ENCODE data around the gene SLC1A4.

SLC1A4 gene

DNA sequence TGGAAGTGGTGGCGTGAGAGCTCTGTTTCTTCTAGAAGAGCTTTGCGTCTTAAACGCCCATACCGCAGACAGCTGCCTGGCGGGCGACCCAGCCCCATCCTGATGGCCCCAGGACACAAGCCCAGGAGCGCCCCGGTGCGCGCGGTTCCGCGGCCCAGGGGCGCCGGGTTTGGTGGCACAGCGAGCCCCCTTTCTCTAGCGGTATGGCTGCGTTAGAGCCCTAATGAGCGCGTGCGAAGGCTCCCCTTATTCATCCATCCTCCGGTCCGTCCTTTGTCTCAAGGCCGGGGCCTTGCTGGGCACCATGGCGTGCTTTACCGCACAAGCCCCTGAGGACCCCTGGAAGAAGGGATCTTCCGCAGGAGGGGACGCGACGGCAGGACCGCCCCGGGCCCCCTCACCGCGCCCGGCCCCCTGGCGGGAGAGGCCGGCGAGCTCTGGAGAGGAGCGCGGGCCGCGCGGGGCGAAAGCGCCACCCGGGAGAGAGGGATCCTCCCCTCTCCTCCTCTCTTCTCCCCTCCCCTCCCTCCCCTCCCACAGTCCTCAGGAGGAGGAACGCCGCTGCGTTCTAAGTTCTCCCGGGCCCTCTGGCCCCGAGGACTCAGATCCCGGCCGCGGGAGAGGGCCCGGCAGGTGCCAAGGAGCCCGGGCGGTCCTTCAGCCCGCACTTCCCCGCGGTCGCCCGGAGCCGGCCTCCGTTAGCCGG is 626 bp upstream of the SLC1A4 start (continued):
- TF ChIP-seq, protein P1, sequence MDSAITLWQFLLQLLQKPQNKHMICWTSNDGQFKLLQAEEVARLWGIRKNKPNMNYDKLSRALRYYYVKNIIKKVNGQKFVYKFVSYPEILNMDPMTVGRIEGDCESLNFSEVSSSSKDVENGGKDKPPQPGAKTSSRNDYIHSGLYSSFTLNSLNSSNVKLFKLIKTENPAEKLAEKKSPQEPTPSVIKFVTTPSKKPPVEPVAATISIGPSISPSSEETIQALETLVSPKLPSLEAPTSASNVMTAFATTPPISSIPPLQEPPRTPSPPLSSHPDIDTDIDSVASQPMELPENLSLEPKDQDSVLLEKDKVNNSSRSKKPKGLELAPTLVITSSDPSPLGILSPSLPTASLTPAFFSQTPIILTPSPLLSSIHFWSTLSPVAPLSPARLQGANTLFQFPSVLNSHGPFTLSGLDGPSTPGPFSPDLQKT (IDR thresholded peaks at IDR 0.05; ENCODE audit: borderline replicate concordance, low read depth, low read length), result no peak
- TF ChIP-seq ZNF202 (tag by site-specific recombination; IDR thresholded peaks at IDR 0.05; ENCODE audit: borderline replicate concordance), result no peak
- no peak for TF ChIP-seq ZNF544 (tag by site-specific recombination; IDR thresholded peaks at IDR 0.05)
- TF ChIP-seq ZNF23 (tag by site-specific recombination; IDR thresholded peaks at IDR 0.05; ENCODE audit: borderline replicate concordance), result no peak
- TF ChIP-seq ZFHX2 (tag by site-specific recombination; conservative IDR thresholded peaks at IDR 0.05), result peak; percentile 64
- no peak for TF ChIP-seq ZNF37A (tag by site-specific recombination; IDR thresholded peaks at IDR 0.05)
- TF ChIP-seq ZNF777 (tag by site-specific recombination; IDR thresholded peaks at IDR 0.05; ENCODE audit: borderline replicate concordance), result no peak
- TF ChIP-seq ZNF404 (tag by site-specific recombination; IDR thresholded peaks at IDR 0.05), result no peak
- TF ChIP-seq ZNF211 (tag by site-specific recombination; IDR thresholded peaks at IDR 0.05; ENCODE audit: low read depth), result no peak
- no peak for TF ChIP-seq ZNF157 (tag by site-specific recombination; IDR thresholded peaks at IDR 0.05)
- no peak for TF ChIP-seq ZNF433 (tag by site-specific recombination; IDR thresholded peaks at IDR 0.05; ENCODE audit: low read depth)
- TF ChIP-seq ZNF514 (tag by site-specific recombination; IDR thresholded peaks at IDR 0.05), result no peak
- TF ChIP-seq SALL2 (tag by site-specific recombination; IDR thresholded peaks at IDR 0.05; ENCODE audit: borderline replicate concordance), result no peak
- TF ChIP-seq SP2 (tag by site-specific recombination; IDR thresholded peaks at IDR 0.05), result peak; percentile 54
- no peak for TF ChIP-seq PRDM1 (tag by site-specific recombination; IDR thresholded peaks at IDR 0.05)
- TF ChIP-seq, protein P2, sequence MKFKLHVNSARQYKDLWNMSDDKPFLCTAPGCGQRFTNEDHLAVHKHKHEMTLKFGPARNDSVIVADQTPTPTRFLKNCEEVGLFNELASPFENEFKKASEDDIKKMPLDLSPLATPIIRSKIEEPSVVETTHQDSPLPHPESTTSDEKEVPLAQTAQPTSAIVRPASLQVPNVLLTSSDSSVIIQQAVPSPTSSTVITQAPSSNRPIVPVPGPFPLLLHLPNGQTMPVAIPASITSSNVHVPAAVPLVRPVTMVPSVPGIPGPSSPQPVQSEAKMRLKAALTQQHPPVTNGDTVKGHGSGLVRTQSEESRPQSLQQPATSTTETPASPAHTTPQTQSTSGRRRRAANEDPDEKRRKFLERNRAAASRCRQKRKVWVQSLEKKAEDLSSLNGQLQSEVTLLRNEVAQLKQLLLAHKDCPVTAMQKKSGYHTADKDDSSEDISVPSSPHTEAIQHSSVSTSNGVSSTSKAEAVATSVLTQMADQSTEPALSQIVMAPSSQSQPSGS (tag by site-specific recombination; IDR thresholded peaks at IDR 0.05; ENCODE audit: low read depth), result no peak
- no peak for TF ChIP-seq ZNF830 (tag by site-specific recombination; IDR thresholded peaks at IDR 0.05; ENCODE audit: low read depth)
- no peak for TF ChIP-seq ZNF184 (tag by site-specific recombination; IDR thresholded peaks at IDR 0.05)
- TF ChIP-seq, protein P3, sequence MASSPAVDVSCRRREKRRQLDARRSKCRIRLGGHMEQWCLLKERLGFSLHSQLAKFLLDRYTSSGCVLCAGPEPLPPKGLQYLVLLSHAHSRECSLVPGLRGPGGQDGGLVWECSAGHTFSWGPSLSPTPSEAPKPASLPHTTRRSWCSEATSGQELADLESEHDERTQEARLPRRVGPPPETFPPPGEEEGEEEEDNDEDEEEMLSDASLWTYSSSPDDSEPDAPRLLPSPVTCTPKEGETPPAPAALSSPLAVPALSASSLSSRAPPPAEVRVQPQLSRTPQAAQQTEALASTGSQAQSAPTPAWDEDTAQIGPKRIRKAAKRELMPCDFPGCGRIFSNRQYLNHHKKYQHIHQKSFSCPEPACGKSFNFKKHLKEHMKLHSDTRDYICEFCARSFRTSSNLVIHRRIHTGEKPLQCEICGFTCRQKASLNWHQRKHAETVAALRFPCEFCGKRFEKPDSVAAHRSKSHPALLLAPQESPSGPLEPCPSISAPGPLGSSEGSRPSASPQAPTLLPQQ (tag by site-specific recombination; IDR thresholded peaks at IDR 0.05), result 0 out of 2 replicates have a peak, but pooled peaks have one; percentile 46
- no peak for TF ChIP-seq ZNF146 (tag by site-specific recombination; IDR thresholded peaks at IDR 0.05)
- TF ChIP-seq, protein P4, sequence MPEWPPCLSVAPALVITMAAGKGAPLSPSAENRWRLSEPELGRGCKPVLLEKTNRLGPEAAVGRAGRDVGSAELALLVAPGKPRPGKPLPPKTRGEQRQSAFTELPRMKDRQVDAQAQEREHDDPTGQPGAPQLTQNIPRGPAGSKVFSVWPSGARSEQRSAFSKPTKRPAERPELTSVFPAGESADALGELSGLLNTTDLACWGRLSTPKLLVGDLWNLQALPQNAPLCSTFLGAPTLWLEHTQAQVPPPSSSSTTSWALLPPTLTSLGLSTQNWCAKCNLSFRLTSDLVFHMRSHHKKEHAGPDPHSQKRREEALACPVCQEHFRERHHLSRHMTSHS (tag by site-specific recombination; IDR thresholded peaks at IDR 0.05), result no peak
- no peak for TF ChIP-seq ZNF701 (tag by site-specific recombination; IDR thresholded peaks at IDR 0.05)
- TF ChIP-seq, protein P5, sequence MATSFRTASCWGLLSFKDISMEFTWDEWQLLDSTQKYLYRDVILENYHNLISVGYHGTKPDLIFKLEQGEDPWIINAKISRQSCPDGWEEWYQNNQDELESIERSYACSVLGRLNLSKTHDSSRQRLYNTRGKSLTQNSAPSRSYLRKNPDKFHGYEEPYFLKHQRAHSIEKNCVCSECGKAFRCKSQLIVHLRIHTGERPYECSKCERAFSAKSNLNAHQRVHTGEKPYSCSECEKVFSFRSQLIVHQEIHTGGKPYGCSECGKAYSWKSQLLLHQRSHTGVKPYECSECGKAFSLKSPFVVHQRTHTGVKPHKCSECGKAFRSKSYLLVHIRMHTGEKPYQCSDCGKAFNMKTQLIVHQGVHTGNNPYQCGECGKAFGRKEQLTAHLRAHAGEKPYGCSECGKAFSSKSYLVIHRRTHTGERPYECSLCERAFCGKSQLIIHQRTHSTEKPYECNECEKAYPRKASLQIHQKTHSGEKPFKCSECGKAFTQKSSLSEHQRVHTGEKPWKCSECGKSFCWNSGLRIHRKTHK (tag by site-specific recombination; IDR thresholded peaks at IDR 0.05), result no peak
- no peak for TF ChIP-seq GLI4 (tag by site-specific recombination; IDR thresholded peaks at IDR 0.05)
- peak; percentile 88 for TF ChIP-seq ZBTB8A (tag by site-specific recombination; IDR thresholded peaks at IDR 0.05)
- TF ChIP-seq SP3 (tag by site-specific recombination; IDR thresholded peaks at IDR 0.05), result peak; percentile 74
- TF ChIP-seq, protein P6, sequence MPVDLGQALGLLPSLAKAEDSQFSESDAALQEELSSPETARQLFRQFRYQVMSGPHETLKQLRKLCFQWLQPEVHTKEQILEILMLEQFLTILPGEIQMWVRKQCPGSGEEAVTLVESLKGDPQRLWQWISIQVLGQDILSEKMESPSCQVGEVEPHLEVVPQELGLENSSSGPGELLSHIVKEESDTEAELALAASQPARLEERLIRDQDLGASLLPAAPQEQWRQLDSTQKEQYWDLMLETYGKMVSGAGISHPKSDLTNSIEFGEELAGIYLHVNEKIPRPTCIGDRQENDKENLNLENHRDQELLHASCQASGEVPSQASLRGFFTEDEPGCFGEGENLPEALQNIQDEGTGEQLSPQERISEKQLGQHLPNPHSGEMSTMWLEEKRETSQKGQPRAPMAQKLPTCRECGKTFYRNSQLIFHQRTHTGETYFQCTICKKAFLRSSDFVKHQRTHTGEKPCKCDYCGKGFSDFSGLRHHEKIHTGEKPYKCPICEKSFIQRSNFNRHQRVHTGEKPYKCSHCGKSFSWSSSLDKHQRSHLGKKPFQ (tag by site-specific recombination; IDR thresholded peaks at IDR 0.05), result no peak
- no peak for TF ChIP-seq ZNF169 (tag by site-specific recombination; IDR thresholded peaks at IDR 0.05)
- TF ChIP-seq ZNF140 (tag by site-specific recombination; IDR thresholded peaks at IDR 0.05), result no peak

Measured in HEK293 (cell line).